SU-DHL-6 (cell line): ENCODE measurements around the gene PFN1.

Experiments used
- H2AFZ ChIP-seq: fragments of 200-600 bp; sonication (generic); 2 replicates; pipeline ENCODE4 v1.6.1; 2014; ENCODE audit warnings: low read depth, mild to moderate bottlenecking, moderate library complexity, mixed read lengths, antibody characterized with exemption, low read length; ENCODE audit not compliant: severe bottlenecking
- H3F3A ChIP-seq: fragments of 200-600 bp; shearing (Covaris generic); 2 replicates; pipeline ENCODE4 v1.6.0; 2016; ENCODE audit warnings: antibody characterized with exemption, mild to moderate bottlenecking; ENCODE audit not compliant: insufficient read depth
- H3K27ac ChIP-seq: fragments of 200-600 bp; sonication (generic); 2 replicates; pipeline ENCODE4 v1.5.1; 2016; ENCODE audit warnings: low read depth, mild to moderate bottlenecking, low read length, moderate library complexity, mixed read lengths
- H3K27me3 ChIP-seq: fragments of 200-600 bp; sonication (generic), shearing (Covaris generic); 2 replicates; pipeline ENCODE4 v1.6.0; 2014; ENCODE audit warnings: mild to moderate bottlenecking, low read length
- H3K36me3 ChIP-seq: fragments of 200-600 bp; sonication (generic); 2 replicates; pipeline ENCODE4 v1.6.1; 2014; ENCODE audit warnings: mild to moderate bottlenecking, low read length, mixed read lengths
- H3K4me2 ChIP-seq: fragments of 300-600, 200-600 bp; shearing (Covaris generic), sonication (generic); 2 replicates; pipeline ENCODE4 v1.6.0; 2014; ENCODE audit warnings: low read length, low read depth, mild to moderate bottlenecking; ENCODE audit not compliant: poor library complexity, severe bottlenecking
- H3K4me3 ChIP-seq: fragments of 200-600 bp; sonication (generic); 2 replicates; pipeline ENCODE4 v1.5.1; 2014; ENCODE audit warnings: antibody characterized with exemption, low read length, mild to moderate bottlenecking, mixed read lengths; ENCODE audit not compliant: insufficient read depth, poor library complexity, severe bottlenecking
- H3K79me2 ChIP-seq: fragments of 200-600 bp; sonication (generic); 2 replicates; pipeline ENCODE4 v1.6.1; 2014; ENCODE audit warnings: mild to moderate bottlenecking, low read length, moderate library complexity; ENCODE audit not compliant: insufficient read depth
- H3K9ac ChIP-seq: fragments of 200-600 bp; sonication (generic); 2 replicates; pipeline ENCODE4 v1.7.0; 2014; ENCODE audit warnings: mild to moderate bottlenecking, low read length
- H3K9me2 ChIP-seq: fragments of 200-600 bp; sonication (generic); replicated peaks from 2 replicates; pipeline ENCODE4 v1.6.1; 2014; ENCODE audit warnings: low read length; ENCODE audit not compliant: insufficient read depth
- H3K9me3 ChIP-seq: fragments of 200-600 bp; sonication (generic); 2 replicates; pipeline ENCODE4 v1.6.1; 2014; ENCODE audit warnings: low read length, mixed read lengths; ENCODE audit not compliant: insufficient read depth
- H4K20me1 ChIP-seq: fragments of 200-600 bp; sonication (generic); 2 replicates; pipeline ENCODE4 v1.6.1; 2014; ENCODE audit warnings: low read depth, mild to moderate bottlenecking, antibody characterized with exemption, low read length, moderate library complexity, mixed read lengths
- CTCF ChIP-seq: fragments of 200-600 bp; sonication (generic); IDR thresholded peaks from one replicate; pipeline ENCODE4 v1.5.1; 2017; ENCODE audit warnings: antibody characterized with exemption, mild to moderate bottlenecking, low read length, moderate library complexity; ENCODE audit not compliant: insufficient read depth, poor library complexity, severe bottlenecking
- EZH2phosphoT487 ChIP-seq: fragments of 200-600 bp; sonication (generic), shearing (Covaris generic); conservative IDR thresholded peaks from 2 replicates; pipeline ENCODE4 v1.6.1; 2018; ENCODE audit warnings: mild to moderate bottlenecking, antibody characterized with exemption, low read length, moderate library complexity, mixed read lengths

The PFN1 gene

GRCh38 chr17:4934173-4934979, 14.0 kb downstream of the PFN1 start:
- H3K79me2 ChIP-seq = peaks cover 14% of the 10 kb centered on the region
- no peak overlapping the region for H3K27ac ChIP-seq
- no peak overlapping the region for H3K4me2 ChIP-seq
- H4K20me1 ChIP-seq = no peaks in the 10 kb centered on the region
- no peaks in the 10 kb centered on the region for H3K36me3 ChIP-seq
- H3K9me3 ChIP-seq = no peaks in the 10 kb centered on the region
- TF ChIP-seq EZH2phosphoT487 = no peak
- TF ChIP-seq CTCF = no peak
- H3K9ac ChIP-seq = no peak overlapping the region
- no peak overlapping the region for H3K4me3 ChIP-seq
- no peak overlapping the region for H2AFZ ChIP-seq
- no peaks in the 10 kb centered on the region for H3K9me2 ChIP-seq
- 0 out of 2 replicates have a peak, but pooled peaks cover under 1% of the 10 kb centered on the region for H3F3A ChIP-seq
- no peaks in the 10 kb centered on the region for H3K27me3 ChIP-seq

- Histone ChIP-seq H2AFZ (no peak overlapping the region), H3K9ac (no peak overlapping the region), H3K9me2 (no peaks in the 10 kb centered on the region), H3K79me2 (peaks cover 7% of the 10 kb centered on the region), H3K9me3 (no peaks in the 10 kb centered on the region), H4K20me1 (no peaks in the 10 kb centered on the region), H3K27ac (no peak overlapping the region), H3K36me3 (no peaks in the 10 kb centered on the region), H3F3A (0 out of 2 replicates have a peak, but pooled peaks cover 3% of the 10 kb centered on the region), H3K4me3 (no peak overlapping the region), H3K4me2 (no peak overlapping the region), H3K27me3 (no peaks in the 10 kb centered on the region)
- TF ChIP-seq EZH2phosphoT487 (no peak), CTCF (no peak)
Measured at GRCh38 chr17:4933646-4934045, 14.7 kb downstream of the PFN1 start.

- TF ChIP-seq CTCF (no peak), EZH2phosphoT487 (no peak)
- no peak overlapping the region for H3K4me3 ChIP-seq
- no peaks in the 10 kb centered on the region for H3K27me3 ChIP-seq
- H3K9ac ChIP-seq = no peak overlapping the region
- H3K4me2 ChIP-seq = no peak overlapping the region
- H3K79me2 ChIP-seq = no peaks in the 10 kb centered on the region
- no peaks in the 10 kb centered on the region for H4K20me1 ChIP-seq
- H3K9me3 ChIP-seq = no peaks in the 10 kb centered on the region
- no peak overlapping the region for H2AFZ ChIP-seq
- H3K36me3 ChIP-seq = no peaks in the 10 kb centered on the region
- 0 out of 2 replicates have a peak, but pooled peaks cover 3% of the 10 kb centered on the region for H3F3A ChIP-seq
- no peak overlapping the region for H3K27ac ChIP-seq
- no peaks in the 10 kb centered on the region for H3K9me2 ChIP-seq
Measured at GRCh38 chr17:4932756-4933155, 15.6 kb downstream of the PFN1 start.
